WTC11 (cell line): ENCODE results near the gene EFCAB5. TPM values are rescaled to one million over a fixed set of nuclear protein-coding genes. Genes with fewer than 3 reads are reported as not detected.

Experiments used
- ATAC-seq: fragments of 200-7000 bp; cut with Tn5 transposase; 2 replicates; pipeline ENCODE4 v1.10.0; 2021; ENCODE audit warnings: mild to moderate bottlenecking, moderate library complexity
- CTCF ChIA-PET: fragments of 300-600 bp; sonication (Branson Sonifier 250); formaldehyde crosslinking; loops from one replicate; lab custom pipeline; 2021; ENCODE audit warnings: antibody characterized with exemption; lab: Charles Lee
- POLR2A ChIA-PET: fragments of 350-600 bp; sonication (Branson Sonifier 250); formaldehyde crosslinking; loops from one replicate; lab custom pipeline; 2021; ENCODE audit warnings: antibody characterized with exemption; lab: Charles Lee
- DNase-seq: peaks from one replicate; pipeline ENCODE4 v3.0.0; 2021; ENCODE audit warnings: low spot score
- H3K27ac Mint-ChIP-seq: 2 replicates; pipeline ENCODE4 v1.8.0; 2021; ENCODE audit warnings: mixed read lengths
- H3K27me3 Mint-ChIP-seq: 2 replicates; pipeline ENCODE4 v1.8.0; 2021; ENCODE audit warnings: low read depth, mild to moderate bottlenecking, moderate library complexity, mixed read lengths
- H3K36me3 Mint-ChIP-seq: 2 replicates; pipeline ENCODE4 v1.8.0; 2021; ENCODE audit warnings: mixed read lengths
- H3K4me1 Mint-ChIP-seq: 2 replicates; pipeline ENCODE4 v1.8.0; 2022; ENCODE audit warnings: mixed read lengths
- H3K4me3 Mint-ChIP-seq: 2 replicates; pipeline ENCODE4 v1.8.0; 2021; ENCODE audit warnings: mild to moderate bottlenecking, moderate library complexity, mixed read lengths
- H3K9me3 Mint-ChIP-seq: 2 replicates; pipeline ENCODE4 v1.8.0; 2021; ENCODE audit warnings: mixed read lengths
- ATF1 ChIP-seq: sonication (generic); formaldehyde crosslinking; IDR thresholded peaks from 2 replicates; pipeline ENCODE4 v1.8.1; 2023; ENCODE audit warnings: mild to moderate bottlenecking, moderate library complexity, missing genetic modification reagents
- CBFB ChIP-seq: sonication (generic); formaldehyde crosslinking; IDR thresholded peaks from 2 replicates; pipeline ENCODE4 v1.8.1; 2022; ENCODE audit warnings: mild to moderate bottlenecking, low read depth, missing genetic modification reagents
- ETV6 ChIP-seq: sonication (generic); formaldehyde crosslinking; IDR thresholded peaks from 2 replicates; pipeline ENCODE4 v1.8.1; 2022; ENCODE audit warnings: mild to moderate bottlenecking, missing genetic modification reagents
- GRHL2 ChIP-seq: fragments of 250-450 bp; sonication (Bioruptor Pico); IDR thresholded peaks from 2 replicates; pipeline ENCODE4 v1.8.0; 2022; ENCODE audit warnings: mild to moderate bottlenecking, moderate library complexity; ENCODE audit not compliant: insufficient replicate concordance, severe bottlenecking
- NFE2L1 ChIP-seq: sonication (generic); formaldehyde crosslinking; IDR thresholded peaks from 2 replicates; pipeline ENCODE4 v1.8.1; 2023; ENCODE audit warnings: missing genetic modification reagents
- NR1H2 ChIP-seq: sonication (generic); formaldehyde crosslinking; IDR thresholded peaks from 2 replicates; pipeline ENCODE4 v1.9.0; 2021; ENCODE audit warnings: mild to moderate bottlenecking, moderate library complexity, missing genetic modification reagents
- RELA ChIP-seq: sonication (generic); formaldehyde crosslinking; IDR thresholded peaks from 2 replicates; pipeline ENCODE4 v1.8.1; 2022; ENCODE audit warnings: missing genetic modification reagents, mild to moderate bottlenecking, borderline replicate concordance
- SMAD4 ChIP-seq: sonication (generic); formaldehyde crosslinking; IDR thresholded peaks from 2 replicates; pipeline ENCODE4 v1.8.0; 2022; ENCODE audit warnings: mild to moderate bottlenecking, missing genetic modification reagents
- SOX15 ChIP-seq: fragments of 250-450 bp; sonication (Bioruptor Pico); IDR thresholded peaks from 2 replicates; pipeline ENCODE4 v1.9.0; 2021; ENCODE audit warnings: mild to moderate bottlenecking
- SP1 ChIP-seq: sonication (generic); formaldehyde crosslinking; conservative IDR thresholded peaks from 2 replicates; pipeline ENCODE4 v1.8.1; 2022; ENCODE audit warnings: missing genetic modification reagents
- TCF7 ChIP-seq: sonication (generic); formaldehyde crosslinking; IDR thresholded peaks from 2 replicates; pipeline ENCODE4 v1.8.0; 2022; ENCODE audit warnings: mild to moderate bottlenecking, low read depth, missing genetic modification reagents, moderate library complexity
- TEAD1 ChIP-seq: sonication (generic); formaldehyde crosslinking; IDR thresholded peaks from 2 replicates; pipeline ENCODE4 v1.8.0; 2022; ENCODE audit warnings: mild to moderate bottlenecking, missing genetic modification reagents
- ZBTB21 ChIP-seq: sonication (generic); formaldehyde crosslinking; IDR thresholded peaks from 2 replicates; pipeline ENCODE4 v1.8.1; 2023; ENCODE audit warnings: mild to moderate bottlenecking, missing genetic modification reagents, borderline replicate concordance
- ZBTB43 ChIP-seq: sonication (generic); formaldehyde crosslinking; IDR thresholded peaks from 2 replicates; pipeline ENCODE4 v1.8.1; 2023; ENCODE audit warnings: mild to moderate bottlenecking, missing genetic modification reagents
- ZNF423 ChIP-seq: fragments of 250-450 bp; sonication (Bioruptor Pico); IDR thresholded peaks from 2 replicates; pipeline ENCODE4 v2.1.2; 2022; ENCODE audit warnings: mild to moderate bottlenecking, moderate library complexity
- ZSCAN18 ChIP-seq: fragments of 250-450 bp; sonication (Bioruptor Pico); IDR thresholded peaks from 2 replicates; pipeline ENCODE4 v2.1.2; 2022; ENCODE audit warnings: mild to moderate bottlenecking, moderate library complexity
- total RNA-seq: library from RNA; stranded (reverse); gene quantifications from 3 replicates; pipeline ENCODE4 v1.2.3, GENCODE V29; 2021
- TF ChIP-seq, protein P1 (sequence below): fragments of 250-450 bp; sonication (Bioruptor Pico); IDR thresholded peaks from 2 replicates; pipeline ENCODE4 v1.9.0; 2021; ENCODE audit warnings: mild to moderate bottlenecking, borderline replicate concordance
- TF ChIP-seq, protein P2 (sequence below): sonication (generic); formaldehyde crosslinking; IDR thresholded peaks from 2 replicates; pipeline ENCODE4 v1.8.1; 2022; ENCODE audit warnings: missing genetic modification reagents, borderline replicate concordance
- TF ChIP-seq, protein P3 (sequence below): sonication (generic); formaldehyde crosslinking; IDR thresholded peaks from 2 replicates; pipeline ENCODE4 v1.8.0; 2022; ENCODE audit warnings: mild to moderate bottlenecking, missing genetic modification reagents
- TF ChIP-seq, protein P4 (sequence below): sonication (generic); formaldehyde crosslinking; IDR thresholded peaks from 2 replicates; pipeline ENCODE4 v1.8.1; 2023; ENCODE audit warnings: mild to moderate bottlenecking, moderate library complexity, missing genetic modification reagents

Gene EFCAB5
- total RNA-seq, 1 experiment from 2014 or later, result 0.59 TPM

DNA sequence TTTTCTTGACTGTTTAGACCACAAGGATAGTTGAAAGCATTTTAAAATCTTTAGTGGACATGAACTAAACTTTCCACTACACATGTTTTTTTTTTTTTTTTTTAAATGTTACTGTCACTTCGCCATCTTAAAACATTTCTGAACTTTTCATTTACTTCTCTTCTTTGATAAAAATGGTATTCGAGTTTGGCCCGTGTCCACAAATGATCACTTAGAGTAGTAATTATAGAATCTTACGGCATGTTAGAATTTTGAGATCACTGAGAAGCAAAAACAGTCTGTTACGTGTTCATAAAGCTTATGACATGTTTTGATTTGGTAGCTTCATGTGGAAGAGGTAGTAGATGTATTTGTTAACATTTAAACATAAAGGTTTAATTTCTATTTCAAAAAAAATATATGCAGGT lies 176.2 kb downstream of the EFCAB5 start:
- H3K4me3 Mint-ChIP-seq, result peak overlapping the region; percentile 96
- TF ChIP-seq ETV6 (no peak), TEAD1 (CRISPR knock-in tag) (no peak), SOX15 (CRISPR knock-in tag) (no peak), ZBTB43 (CRISPR knock-in tag) (no peak), SMAD4 (CRISPR knock-in tag) (no peak), ZBTB21 (no peak), RELA (CRISPR knock-in tag) (no peak), ZSCAN18 (CRISPR knock-in tag) (no peak), NR1H2 (no peak), CBFB (no peak), NFE2L1 (CRISPR knock-in tag) (no peak), SP1 (CRISPR knock-in tag) (no peak), ATF1 (CRISPR knock-in tag) (no peak), TCF7 (no peak), GRHL2 (CRISPR knock-in tag) (no peak), ZNF423 (CRISPR knock-in tag) (no peak)
- TF ChIP-seq, protein P1, sequence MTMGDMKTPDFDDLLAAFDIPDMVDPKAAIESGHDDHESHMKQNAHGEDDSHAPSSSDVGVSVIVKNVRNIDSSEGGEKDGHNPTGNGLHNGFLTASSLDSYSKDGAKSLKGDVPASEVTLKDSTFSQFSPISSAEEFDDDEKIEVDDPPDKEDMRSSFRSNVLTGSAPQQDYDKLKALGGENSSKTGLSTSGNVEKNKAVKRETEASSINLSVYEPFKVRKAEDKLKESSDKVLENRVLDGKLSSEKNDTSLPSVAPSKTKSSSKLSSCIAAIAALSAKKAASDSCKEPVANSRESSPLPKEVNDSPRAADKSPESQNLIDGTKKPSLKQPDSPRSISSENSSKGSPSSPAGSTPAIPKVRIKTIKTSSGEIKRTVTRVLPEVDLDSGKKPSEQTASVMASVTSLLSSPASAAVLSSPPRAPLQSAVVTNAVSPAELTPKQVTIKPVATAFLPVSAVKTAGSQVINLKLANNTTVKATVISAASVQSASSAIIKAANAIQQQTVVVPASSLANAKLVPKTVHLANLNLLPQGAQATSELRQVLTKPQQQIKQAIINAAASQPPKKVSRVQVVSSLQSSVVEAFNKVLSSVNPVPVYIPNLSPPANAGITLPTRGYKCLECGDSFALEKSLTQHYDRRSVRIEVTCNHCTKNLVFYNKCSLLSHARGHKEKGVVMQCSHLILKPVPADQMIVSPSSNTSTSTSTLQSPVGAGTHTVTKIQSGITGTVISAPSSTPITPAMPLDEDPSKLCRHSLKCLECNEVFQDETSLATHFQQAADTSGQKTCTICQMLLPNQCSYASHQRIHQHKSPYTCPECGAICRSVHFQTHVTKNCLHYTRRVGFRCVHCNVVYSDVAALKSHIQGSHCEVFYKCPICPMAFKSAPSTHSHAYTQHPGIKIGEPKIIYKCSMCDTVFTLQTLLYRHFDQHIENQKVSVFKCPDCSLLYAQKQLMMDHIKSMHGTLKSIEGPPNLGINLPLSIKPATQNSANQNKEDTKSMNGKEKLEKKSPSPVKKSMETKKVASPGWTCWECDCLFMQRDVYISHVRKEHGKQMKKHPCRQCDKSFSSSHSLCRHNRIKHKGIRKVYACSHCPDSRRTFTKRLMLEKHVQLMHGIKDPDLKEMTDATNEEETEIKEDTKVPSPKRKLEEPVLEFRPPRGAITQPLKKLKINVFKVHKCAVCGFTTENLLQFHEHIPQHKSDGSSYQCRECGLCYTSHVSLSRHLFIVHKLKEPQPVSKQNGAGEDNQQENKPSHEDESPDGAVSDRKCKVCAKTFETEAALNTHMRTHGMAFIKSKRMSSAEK (CRISPR knock-in tag), result no peak
- TF ChIP-seq, protein P2, sequence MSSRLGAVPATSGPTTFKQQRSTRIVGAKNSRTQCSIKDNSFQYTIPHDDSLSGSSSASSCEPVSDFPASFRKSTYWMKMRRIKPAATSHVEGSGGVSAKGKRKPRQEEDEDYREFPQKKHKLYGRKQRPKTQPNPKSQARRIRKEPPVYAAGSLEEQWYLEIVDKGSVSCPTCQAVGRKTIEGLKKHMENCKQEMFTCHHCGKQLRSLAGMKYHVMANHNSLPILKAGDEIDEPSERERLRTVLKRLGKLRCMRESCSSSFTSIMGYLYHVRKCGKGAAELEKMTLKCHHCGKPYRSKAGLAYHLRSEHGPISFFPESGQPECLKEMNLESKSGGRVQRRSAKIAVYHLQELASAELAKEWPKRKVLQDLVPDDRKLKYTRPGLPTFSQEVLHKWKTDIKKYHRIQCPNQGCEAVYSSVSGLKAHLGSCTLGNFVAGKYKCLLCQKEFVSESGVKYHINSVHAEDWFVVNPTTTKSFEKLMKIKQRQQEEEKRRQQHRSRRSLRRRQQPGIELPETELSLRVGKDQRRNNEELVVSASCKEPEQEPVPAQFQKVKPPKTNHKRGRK (CRISPR knock-in tag), result no peak
- TF ChIP-seq, protein P3, sequence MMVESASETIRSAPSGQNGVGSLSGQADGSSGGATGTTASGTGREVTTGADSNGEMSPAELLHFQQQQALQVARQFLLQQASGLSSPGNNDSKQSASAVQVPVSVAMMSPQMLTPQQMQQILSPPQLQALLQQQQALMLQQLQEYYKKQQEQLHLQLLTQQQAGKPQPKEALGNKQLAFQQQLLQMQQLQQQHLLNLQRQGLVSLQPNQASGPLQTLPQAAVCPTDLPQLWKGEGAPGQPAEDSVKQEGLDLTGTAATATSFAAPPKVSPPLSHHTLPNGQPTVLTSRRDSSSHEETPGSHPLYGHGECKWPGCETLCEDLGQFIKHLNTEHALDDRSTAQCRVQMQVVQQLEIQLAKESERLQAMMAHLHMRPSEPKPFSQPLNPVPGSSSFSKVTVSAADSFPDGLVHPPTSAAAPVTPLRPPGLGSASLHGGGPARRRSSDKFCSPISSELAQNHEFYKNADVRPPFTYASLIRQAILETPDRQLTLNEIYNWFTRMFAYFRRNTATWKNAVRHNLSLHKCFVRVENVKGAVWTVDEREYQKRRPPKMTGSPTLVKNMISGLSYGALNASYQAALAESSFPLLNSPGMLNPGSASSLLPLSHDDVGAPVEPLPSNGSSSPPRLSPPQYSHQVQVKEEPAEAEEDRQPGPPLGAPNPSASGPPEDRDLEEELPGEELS (CRISPR knock-in tag), result no peak
- TF ChIP-seq, protein P4, sequence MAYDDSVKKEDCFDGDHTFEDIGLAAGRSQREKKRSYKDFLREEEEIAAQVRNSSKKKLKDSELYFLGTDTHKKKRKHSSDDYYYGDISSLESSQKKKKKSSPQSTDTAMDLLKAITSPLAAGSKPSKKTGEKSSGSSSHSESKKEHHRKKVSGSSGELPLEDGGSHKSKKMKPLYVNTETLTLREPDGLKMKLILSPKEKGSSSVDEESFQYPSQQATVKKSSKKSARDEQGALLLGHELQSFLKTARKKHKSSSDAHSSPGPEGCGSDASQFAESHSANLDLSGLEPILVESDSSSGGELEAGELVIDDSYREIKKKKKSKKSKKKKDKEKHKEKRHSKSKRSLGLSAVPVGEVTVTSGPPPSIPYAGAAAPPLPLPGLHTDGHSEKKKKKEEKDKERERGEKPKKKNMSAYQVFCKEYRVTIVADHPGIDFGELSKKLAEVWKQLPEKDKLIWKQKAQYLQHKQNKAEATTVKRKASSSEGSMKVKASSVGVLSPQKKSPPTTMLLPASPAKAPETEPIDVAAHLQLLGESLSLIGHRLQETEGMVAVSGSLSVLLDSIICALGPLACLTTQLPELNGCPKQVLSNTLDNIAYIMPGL, result no peak
- TF ChIP-seq, all 79 proteins: peak for 0
- H3K9me3 Mint-ChIP-seq, result no peaks in the 10 kb centered on the region

More for the DNA sequence above, 176.2 kb downstream of the EFCAB5 start:
- Mint-ChIP-seq H3K27ac (peak overlapping the region; percentile 99), H3K4me1 (peaks cover 12% of the 10 kb centered on the region), H3K36me3 (peaks cover 15% of the 10 kb centered on the region), H3K27me3 (no peaks in the 10 kb centered on the region)
- DNase-seq, result no peak
- no peak for ATAC-seq
- POLR2A ChIA-PET, result interaction anchor here (0.7 kb wide), 1 partner anchor 46 kb away, joined by 4 read pairs; no protein-coding TSS in a partner anchor
- CTCF ChIA-PET, result interaction anchor here (1.3 to 2.3 kb wide), 3 partner anchors 8 to 24 kb away, joined by 7 to 9 read pairs (median 8); no protein-coding TSS in a partner anchor
